Neural cell (in vitro differentiated cells): ENCODE results near the gene VIPR1. TPM values are rescaled to one million over a fixed set of nuclear protein-coding genes. Genes with fewer than 3 reads are reported as not detected.

Source experiments
- H2AFZ ChIP-seq: fragments of 200-600, 300-800 bp; sonication (generic), shearing (Covaris generic); 2 replicates; pipeline ENCODE4 v1.6.0; 2014; ENCODE audit warnings: low read depth, mild to moderate bottlenecking, antibody characterized with exemption, low read length, moderate library complexity
- H3F3A ChIP-seq: fragments of 200-600 bp; shearing (Covaris generic); 2 replicates; pipeline ENCODE4 v1.6.1; 2016; ENCODE audit warnings: mild to moderate bottlenecking, moderate library complexity, mixed read lengths, antibody characterized with exemption, low read length; ENCODE audit not compliant: insufficient read depth, poor library complexity, severe bottlenecking
- H3K27ac ChIP-seq: fragments of 200-600, 300-800 bp; sonication (generic), shearing (Covaris generic); 2 replicates; pipeline ENCODE4 v1.5.1; 2014; ENCODE audit warnings: mild to moderate bottlenecking, low read length, moderate library complexity
- H3K27me3 ChIP-seq: fragments of 300-800, 200-600 bp; sonication (generic), shearing (Covaris generic); 2 replicates; pipeline ENCODE4 v1.6.0; 2014; ENCODE audit warnings: mild to moderate bottlenecking, low read depth, low read length, moderate library complexity; ENCODE audit not compliant: insufficient read depth
- H3K36me3 ChIP-seq: fragments of 300-800, 200-600 bp; sonication (generic), shearing (Covaris generic); 2 replicates; pipeline ENCODE4 v1.5.1; 2014; ENCODE audit warnings: mild to moderate bottlenecking, antibody characterized with exemption, low read length, moderate library complexity; ENCODE audit not compliant: insufficient read depth
- H3K4me2 ChIP-seq: fragments of 300-800, 200-600 bp; sonication (generic), shearing (Covaris generic); 2 replicates; pipeline ENCODE4 v1.6.0; 2014; ENCODE audit warnings: mild to moderate bottlenecking, low read length
- H3K4me3 ChIP-seq: fragments of 300-800, 200-600 bp; sonication (generic), shearing (Covaris generic); 2 replicates; pipeline ENCODE4 v1.5.1; 2014; ENCODE audit warnings: mild to moderate bottlenecking, low read length, moderate library complexity
- H3K79me2 ChIP-seq: fragments of 200-600 bp; shearing (Covaris generic); replicated peaks from 2 replicates; pipeline ENCODE4 v1.6.0; 2014; ENCODE audit warnings: mild to moderate bottlenecking, low read length, moderate library complexity; ENCODE audit not compliant: insufficient read depth
- H3K9ac ChIP-seq: fragments of 300-800, 200-600 bp; sonication (generic), shearing (Covaris generic); 2 replicates; pipeline ENCODE4 v1.6.1; 2016; ENCODE audit warnings: mild to moderate bottlenecking, low read length, mixed read lengths
- H3K9me2 ChIP-seq: fragments of 200-600 bp; shearing (Covaris generic); 2 replicates; pipeline ENCODE4 v1.6.1; 2016; ENCODE audit warnings: mild to moderate bottlenecking, low read length, mixed read lengths; ENCODE audit not compliant: insufficient read depth
- H3K9me3 ChIP-seq: fragments of 200-600, 300-800 bp; sonication (generic), shearing (Covaris generic); 2 replicates; pipeline ENCODE4 v1.6.1; 2016; ENCODE audit warnings: mild to moderate bottlenecking, mixed run types, low read length, moderate library complexity, mixed read lengths
- H4K20me1 ChIP-seq: fragments of 200-600 bp; shearing (Covaris generic); 2 replicates; pipeline ENCODE4 v1.6.1; 2016; ENCODE audit warnings: mild to moderate bottlenecking, mixed run types; ENCODE audit not compliant: insufficient read depth
- EP300 ChIP-seq: fragments of 450-650 bp; conservative IDR thresholded peaks from 2 replicates; pipeline ENCODE4 v1.6.1; 2014; ENCODE audit warnings: antibody characterized with exemption, mild to moderate bottlenecking, moderate library complexity; ENCODE audit not compliant: poor library complexity, severe bottlenecking
- EZH2 ChIP-seq: fragments of 200-600, 300-800 bp; shearing (Covaris generic), sonication (generic); IDR thresholded peaks from 2 replicates; pipeline ENCODE4 v1.6.1; 2014; ENCODE audit warnings: antibody characterized with exemption, low read length, borderline replicate concordance, mild to moderate bottlenecking; ENCODE audit not compliant: insufficient read depth, poor library complexity, severe bottlenecking
- MXI1 ChIP-seq: fragments of 450-650 bp; conservative IDR thresholded peaks from 2 replicates; pipeline ENCODE4 v1.6.1; 2014; ENCODE audit warnings: antibody characterized with exemption, mild to moderate bottlenecking; ENCODE audit not compliant: poor library complexity, severe bottlenecking
- POLR2AphosphoS5 ChIP-seq: IDR thresholded peaks from 2 replicates; pipeline ENCODE4 v1.6.1; 2012
- RAD21 ChIP-seq: fragments of 450-650 bp; conservative IDR thresholded peaks from 2 replicates; pipeline ENCODE4 v1.6.1; 2014; ENCODE audit warnings: antibody characterized with exemption, mild to moderate bottlenecking, moderate library complexity
- SMC3 ChIP-seq: fragments of 450-650 bp; conservative IDR thresholded peaks from 2 replicates; pipeline ENCODE4 v1.6.1; 2014; ENCODE audit warnings: antibody characterized with exemption, mild to moderate bottlenecking, moderate library complexity; ENCODE audit not compliant: poor library complexity
- TAF1 ChIP-seq: IDR thresholded peaks from 2 replicates; pipeline ENCODE4 v1.6.1; 2012; ENCODE audit warnings: low read depth
- polyA plus RNA-seq: library from polyadenylated mRNA; depleted of rRNA; stranded (reverse); fragments of >200 nt; gene quantifications from 2 replicates; pipeline ENCODE4 v1.2.3, GENCODE V29; 2014
- TF ChIP-seq, protein P1 (sequence below): IDR thresholded peaks from 2 replicates; pipeline ENCODE4 v1.6.1; 2012; ENCODE audit warnings: borderline replicate concordance
- TF ChIP-seq, protein P2 (sequence below): fragments of 450-650 bp; IDR thresholded peaks from 2 replicates; pipeline ENCODE4 v1.5.1; 2014; ENCODE audit warnings: antibody characterized with exemption, mild to moderate bottlenecking, moderate library complexity; ENCODE audit not compliant: poor library complexity, severe bottlenecking

The VIPR1 gene
- polyA plus RNA-seq, 1 donor from 2014 or later = 1.6 TPM

DNA sequence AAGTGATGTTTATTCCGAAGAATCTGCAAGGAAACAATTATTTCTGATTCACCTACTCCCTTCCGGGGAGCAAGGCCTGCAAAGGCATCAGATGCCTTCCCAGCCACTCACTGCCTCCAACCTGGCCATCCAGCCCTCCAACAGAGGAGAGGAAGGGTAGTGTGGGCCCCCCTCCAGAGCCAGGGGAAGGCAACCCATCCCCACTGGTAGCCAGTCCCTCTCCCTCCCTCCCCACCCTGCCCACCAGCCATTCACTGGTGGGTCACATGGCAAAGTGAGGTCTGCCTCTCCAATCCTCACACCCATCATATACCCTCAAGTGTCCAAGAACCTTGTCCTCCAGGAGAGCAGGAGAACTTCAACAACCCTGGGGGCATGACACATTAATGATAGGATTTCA lies 2.4 kb upstream of the VIPR1 start:
- H3K79me2 ChIP-seq = no peaks in the 10 kb centered on the region
- H3K4me3 ChIP-seq = no peak overlapping the region
- H3K9ac ChIP-seq = no peak overlapping the region
- no peaks in the 10 kb centered on the region for H3K36me3 ChIP-seq
- H2AFZ ChIP-seq = no peak overlapping the region
- H3K9me2 ChIP-seq = no peaks in the 10 kb centered on the region
- no peaks in the 10 kb centered on the region for H4K20me1 ChIP-seq
- no peak overlapping the region for H3K27ac ChIP-seq
- peaks cover 53% of the 10 kb centered on the region for H3K27me3 ChIP-seq
- H3F3A ChIP-seq = no peaks in the 10 kb centered on the region
- TF ChIP-seq, protein P1, sequence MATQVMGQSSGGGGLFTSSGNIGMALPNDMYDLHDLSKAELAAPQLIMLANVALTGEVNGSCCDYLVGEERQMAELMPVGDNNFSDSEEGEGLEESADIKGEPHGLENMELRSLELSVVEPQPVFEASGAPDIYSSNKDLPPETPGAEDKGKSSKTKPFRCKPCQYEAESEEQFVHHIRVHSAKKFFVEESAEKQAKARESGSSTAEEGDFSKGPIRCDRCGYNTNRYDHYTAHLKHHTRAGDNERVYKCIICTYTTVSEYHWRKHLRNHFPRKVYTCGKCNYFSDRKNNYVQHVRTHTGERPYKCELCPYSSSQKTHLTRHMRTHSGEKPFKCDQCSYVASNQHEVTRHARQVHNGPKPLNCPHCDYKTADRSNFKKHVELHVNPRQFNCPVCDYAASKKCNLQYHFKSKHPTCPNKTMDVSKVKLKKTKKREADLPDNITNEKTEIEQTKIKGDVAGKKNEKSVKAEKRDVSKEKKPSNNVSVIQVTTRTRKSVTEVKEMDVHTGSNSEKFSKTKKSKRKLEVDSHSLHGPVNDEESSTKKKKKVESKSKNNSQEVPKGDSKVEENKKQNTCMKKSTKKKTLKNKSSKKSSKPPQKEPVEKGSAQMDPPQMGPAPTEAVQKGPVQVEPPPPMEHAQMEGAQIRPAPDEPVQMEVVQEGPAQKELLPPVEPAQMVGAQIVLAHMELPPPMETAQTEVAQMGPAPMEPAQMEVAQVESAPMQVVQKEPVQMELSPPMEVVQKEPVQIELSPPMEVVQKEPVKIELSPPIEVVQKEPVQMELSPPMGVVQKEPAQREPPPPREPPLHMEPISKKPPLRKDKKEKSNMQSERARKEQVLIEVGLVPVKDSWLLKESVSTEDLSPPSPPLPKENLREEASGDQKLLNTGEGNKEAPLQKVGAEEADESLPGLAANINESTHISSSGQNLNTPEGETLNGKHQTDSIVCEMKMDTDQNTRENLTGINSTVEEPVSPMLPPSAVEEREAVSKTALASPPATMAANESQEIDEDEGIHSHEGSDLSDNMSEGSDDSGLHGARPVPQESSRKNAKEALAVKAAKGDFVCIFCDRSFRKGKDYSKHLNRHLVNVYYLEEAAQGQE = no peak
- TF ChIP-seq EP300 (no peak), SMC3 (no peak), MXI1 (no peak), TAF1 (no peak), POLR2AphosphoS5 (no peak), RAD21 (no peak), EZH2 (no peak)
- TF ChIP-seq, protein P2, sequence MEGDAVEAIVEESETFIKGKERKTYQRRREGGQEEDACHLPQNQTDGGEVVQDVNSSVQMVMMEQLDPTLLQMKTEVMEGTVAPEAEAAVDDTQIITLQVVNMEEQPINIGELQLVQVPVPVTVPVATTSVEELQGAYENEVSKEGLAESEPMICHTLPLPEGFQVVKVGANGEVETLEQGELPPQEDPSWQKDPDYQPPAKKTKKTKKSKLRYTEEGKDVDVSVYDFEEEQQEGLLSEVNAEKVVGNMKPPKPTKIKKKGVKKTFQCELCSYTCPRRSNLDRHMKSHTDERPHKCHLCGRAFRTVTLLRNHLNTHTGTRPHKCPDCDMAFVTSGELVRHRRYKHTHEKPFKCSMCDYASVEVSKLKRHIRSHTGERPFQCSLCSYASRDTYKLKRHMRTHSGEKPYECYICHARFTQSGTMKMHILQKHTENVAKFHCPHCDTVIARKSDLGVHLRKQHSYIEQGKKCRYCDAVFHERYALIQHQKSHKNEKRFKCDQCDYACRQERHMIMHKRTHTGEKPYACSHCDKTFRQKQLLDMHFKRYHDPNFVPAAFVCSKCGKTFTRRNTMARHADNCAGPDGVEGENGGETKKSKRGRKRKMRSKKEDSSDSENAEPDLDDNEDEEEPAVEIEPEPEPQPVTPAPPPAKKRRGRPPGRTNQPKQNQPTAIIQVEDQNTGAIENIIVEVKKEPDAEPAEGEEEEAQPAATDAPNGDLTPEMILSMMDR = no peak
- no peaks in the 10 kb centered on the region for H3K9me3 ChIP-seq
- H3K4me2 ChIP-seq = no peak overlapping the region

DNA sequence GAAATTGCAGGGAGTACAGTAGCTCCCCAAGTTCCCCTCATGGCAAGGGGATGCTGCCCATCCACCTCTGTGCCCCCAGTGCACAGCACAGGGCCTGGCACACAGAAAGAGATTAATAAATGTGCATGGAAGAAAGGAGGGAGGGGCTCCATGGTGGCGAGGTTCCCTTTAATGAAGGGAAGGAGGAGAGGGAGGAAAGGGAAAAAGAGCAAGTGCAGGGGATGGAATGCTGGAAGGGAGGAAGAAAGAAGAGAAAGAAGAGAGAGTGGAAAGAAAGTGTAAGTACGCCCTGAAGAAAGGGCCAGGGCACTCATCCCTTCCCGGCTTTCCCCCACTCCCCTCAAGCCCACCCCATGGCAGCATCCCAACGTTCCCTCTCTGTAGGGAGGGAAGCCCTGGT lies 1.5 kb upstream of the VIPR1 start:
- Histone ChIP-seq H4K20me1 (no peaks in the 10 kb centered on the region), H3K9me2 (no peaks in the 10 kb centered on the region), H3K4me2 (no peak overlapping the region), H3K79me2 (no peaks in the 10 kb centered on the region), H3K9ac (peak overlapping the region; percentile 36), H3K4me3 (peak overlapping the region; percentile 70), H3F3A (no peaks in the 10 kb centered on the region), H3K27me3 (peaks cover 53% of the 10 kb centered on the region), H3K36me3 (no peaks in the 10 kb centered on the region), H3K27ac (no peak overlapping the region), H2AFZ (no peak overlapping the region), H3K9me3 (no peaks in the 10 kb centered on the region)
- TF ChIP-seq POLR2AphosphoS5 = no peak
- TF ChIP-seq, protein P1 = no peak
- TF ChIP-seq EP300 = no peak
- TF ChIP-seq EZH2 = no peak
- no peak for TF ChIP-seq MXI1
- no peak for TF ChIP-seq TAF1
- TF ChIP-seq RAD21 = no peak
- TF ChIP-seq, protein P2 = no peak
- TF ChIP-seq SMC3 = no peak
